B cell (primary cell): ENCODE measurements around the gene ACP5. TPM values are rescaled to one million over a fixed set of nuclear protein-coding genes. Genes with fewer than 3 reads are reported as not detected.

Experiments
- ATAC-seq: fragments of 200-7000 bp; cut with Tn5 transposase; one replicate; pipeline ENCODE4 v1.10.0; 2021; ENCODE audit warnings: low read depth, mild to moderate bottlenecking, moderate number of reproducible peaks, moderate library complexity
- CTCF ChIA-PET: fragments of 350-600 bp; sonication (Branson Sonifier 250); formaldehyde crosslinking; loops from one replicate; lab custom pipeline; 2021; ENCODE audit warnings: antibody characterized with exemption, inconsistent platforms; lab: Charles Lee
- POLR2A ChIA-PET: fragments of 350-600 bp; sonication (Branson Sonifier 250); formaldehyde crosslinking; loops from one replicate; lab custom pipeline; 2021; ENCODE audit warnings: antibody characterized with exemption; lab: Charles Lee
- DNase-seq: peaks from one replicate; pipeline ENCODE4 v3.0.0; 2013
- H2AFZ ChIP-seq: 2 replicates; pipeline ENCODE4 v1.6.1; 2012; ENCODE audit warnings: mild to moderate bottlenecking, low read depth, low read length; ENCODE audit not compliant: insufficient read depth, poor library complexity, severe bottlenecking
- H3K27ac ChIP-seq, 2 donors: 1 replicate in 1 of 2; 2 replicates in 1 of 2; pipeline ENCODE4 v1.5.1; 2012 to 2013; ENCODE audit warnings: low read length in 2 of 2, mild to moderate bottlenecking in 2 of 2, moderate library complexity in 1 of 2
- H3K27me3 ChIP-seq, 4 experiments: fragments of 200-600 bp in 1 of 4; sonication (generic) in 1 of 4; replicated peaks in 1 of 4; 1 replicate in 2 of 4; 2 replicates in 2 of 4; pipeline versions ENCODE4 v1.6.1 to v1.7.0; 2013 to 2016; ENCODE audit warnings: low read length in 3 of 4, mild to moderate bottlenecking in 2 of 4, mixed read lengths in 1 of 4, moderate library complexity in 1 of 4; ENCODE audit not compliant: insufficient read depth in 4 of 4, control insufficient read depth in 3 of 4; ENCODE audit errors: control extremely low read depth in 1 of 4
- H3K36me3 ChIP-seq, 2 experiments: replicated peaks in 1 of 2; 1 replicate in 1 of 2; 2 replicates in 1 of 2; pipeline versions ENCODE4 v1.6.1 to v1.7.1; 2013; ENCODE audit warnings: low read length in 1 of 2; ENCODE audit not compliant: insufficient read depth in 2 of 2, control insufficient read depth in 1 of 2; ENCODE audit errors: control extremely low read depth in 1 of 2, extremely low read depth in 1 of 2
- H3K4me1 ChIP-seq, 2 donors: fragments of 200-600 bp in 1 of 2; sonication (generic) in 1 of 2; 1 replicate in 1 of 2; 2 replicates in 1 of 2; pipeline versions ENCODE4 v1.5.1 to v1.6.1; 2013 to 2017; ENCODE audit warnings: low read length in 2 of 2; ENCODE audit not compliant: control insufficient read depth in 2 of 2, insufficient read depth in 2 of 2
- H3K4me2 ChIP-seq: replicated peaks from 2 replicates; pipeline ENCODE3; 2012; ENCODE audit warnings: mild to moderate bottlenecking, low read depth, low read length; ENCODE audit not compliant: poor library complexity, severe bottlenecking
- H3K4me3 ChIP-seq, 5 experiments: fragments of 200-600 bp in 1 of 5; sonication (generic) in 1 of 5; 1 replicate in 3 of 5; 2 replicates in 2 of 5; pipeline versions ENCODE4 v1.5.1 to v1.7.0; 2011 to 2016; ENCODE audit warnings: low read length in 4 of 5, mild to moderate bottlenecking in 4 of 5, low read depth in 2 of 5, control low read depth in 1 of 5, moderate library complexity in 1 of 5; ENCODE audit not compliant: insufficient read depth in 1 of 5; ENCODE audit errors: control extremely low read depth in 1 of 5, extremely low read depth in 1 of 5
- H3K79me2 ChIP-seq: fragments of 200-600 bp; sonication (generic); one replicate; pipeline ENCODE4 v1.6.0; 2016; ENCODE audit warnings: low read length; ENCODE audit not compliant: control insufficient read depth, insufficient read depth
- H3K9ac ChIP-seq: fragments of 200-600 bp; sonication (generic); 2 replicates; pipeline ENCODE4 v1.6.1; 2017; ENCODE audit warnings: mild to moderate bottlenecking, low read length, moderate library complexity
- H3K9me3 ChIP-seq, 3 donors: one replicate each; pipeline versions ENCODE4 v1.6.1 to v1.7.1; 2013; ENCODE audit warnings: low read length in 2 of 3; ENCODE audit not compliant: control insufficient read depth in 2 of 3, insufficient read depth in 1 of 3; ENCODE audit errors: control extremely low read depth in 1 of 3
- H4K20me1 ChIP-seq: 2 replicates; pipeline ENCODE4 v1.6.0; 2012; ENCODE audit warnings: mild to moderate bottlenecking, low read length; ENCODE audit not compliant: insufficient read depth, control insufficient read depth, poor library complexity, severe bottlenecking
- H3K27ac Mint-ChIP-seq: one replicate; pipeline ENCODE4 v1.8.0; 2021; ENCODE audit warnings: mixed read lengths
- H3K27me3 Mint-ChIP-seq: one replicate; pipeline ENCODE4 v1.8.0; 2021; ENCODE audit warnings: mixed read lengths
- H3K4me1 Mint-ChIP-seq: one replicate; pipeline ENCODE4 v1.8.0; 2021; ENCODE audit warnings: mixed read lengths
- H3K4me3 Mint-ChIP-seq: one replicate; pipeline ENCODE4 v1.8.0; 2021; ENCODE audit warnings: mixed read lengths
- H3K9me3 Mint-ChIP-seq: one replicate; pipeline ENCODE4 v1.8.0; 2022; ENCODE audit warnings: mixed read lengths; ENCODE audit not compliant: insufficient read depth
- EZH2 ChIP-seq: IDR thresholded peaks from 2 replicates; pipeline ENCODE4 v1.6.1; 2012; ENCODE audit warnings: borderline replicate concordance, low read depth, mild to moderate bottlenecking, moderate library complexity, low read length; ENCODE audit not compliant: insufficient read depth, poor library complexity, severe bottlenecking
- WGBS: methylation state at CpG from one replicate; pipeline ENCODE4 v1.1.5; 2013; ENCODE audit warnings: missing lambda C conversion rate; ENCODE audit not compliant: insufficient coverage; 5-methylcytosine and 5-hydroxymethylcytosine counted together
- intact Hi-C: fragments of 100-400 bp; cut with micrococcal nuclease; formaldehyde crosslinking; loops from one replicate; pipeline ENCODE4 v1.10.0; 2022
- polyA plus RNA-seq: library from polyadenylated mRNA; depleted of rRNA; stranded (reverse); fragments of >200 nt; gene quantifications from 2 replicates; pipeline ENCODE4 v1.2.3, GENCODE V29; 2012
- total RNA-seq, 2 donors: library from RNA; stranded (reverse); fragments of 120-200 nt in 1 of 2; gene quantifications; 1 replicate in 1 of 2; 2 replicates in 1 of 2; pipeline versions ENCODE4 v1.2.3 to v1.2.4, GENCODE V29; 2013 to 2022
- TF ChIP-seq, protein P1 (sequence below): fragments of 200-600 bp; IDR thresholded peaks from one replicate; pipeline ENCODE4 v1.8.0; 2022; ENCODE audit warnings: antibody characterized with exemption, mild to moderate bottlenecking

The ACP5 gene
- total and polyA plus RNA-seq, 2 donors (not counting 1 experiment from before 2014, with no cell fraction given) = 151 to 169 TPM

DNA sequence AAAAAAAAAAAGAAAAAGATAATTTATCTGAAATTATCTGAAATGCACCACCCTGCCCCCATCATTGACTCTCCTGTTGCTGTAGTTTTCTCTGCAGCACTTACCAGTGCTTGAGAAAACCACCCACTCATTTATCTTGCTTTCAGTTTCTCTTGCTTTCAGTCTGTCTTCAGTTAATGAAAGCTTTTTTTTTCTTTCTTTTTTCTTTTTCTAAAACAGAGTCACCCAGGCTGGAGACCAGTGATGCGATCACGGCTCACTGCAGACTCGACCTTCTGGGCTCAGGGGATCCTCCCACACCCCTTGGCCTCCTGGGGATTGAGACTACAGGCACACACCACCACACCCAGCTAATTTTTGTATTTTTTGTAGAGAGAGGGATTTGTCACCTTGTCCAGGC lies 4.3 kb upstream of the ACP5 start:
- POLR2A ChIA-PET = interaction anchor here (0.6 to 3.3 kb wide), 7 partner anchors 13 to 1290 kb away, joined by 3 to 63 read pairs (median 5); no protein-coding TSS in a partner anchor
- Histone ChIP-seq H2AFZ (no peak overlapping the region), H3K27me3 (no peaks in the 10 kb centered on the region), H3K36me3 (peaks cover 0 to 6% of the 10 kb centered on the region in 2 experiments), H3K27ac (peak overlapping the region; percentile 87 to 91), H3K4me1 (peaks cover 68 to 95% of the 10 kb centered on the region in 2 donors), H3K4me2 (peak overlapping the region; percentile 81), H3K9me3 (no peaks in the 10 kb centered on the region), H3K9ac (peak overlapping the region; percentile 19), H4K20me1 (no peaks in the 10 kb centered on the region), H3K79me2 (peaks cover 5% of the 10 kb centered on the region), H3K4me3 (peak overlapping the region in 4 of 5 experiments; percentile 8 to 58 (median 28))
- intact Hi-C loops = loop anchor here (1.0 to 5.0 kb wide), 4 partner anchors 13 to 1206 kb away; partner anchors contain the start of genes ODAD3 and PRKCSH
- Mint-ChIP-seq H3K27me3 (no peaks in the 10 kb centered on the region), H3K4me3 (peak overlapping the region; percentile 83), H3K4me1 (peaks cover 67% of the 10 kb centered on the region), H3K27ac (peak overlapping the region; percentile 89), H3K9me3 (no peaks in the 10 kb centered on the region)
- CTCF ChIA-PET = interaction anchor here (0.6 to 15.6 kb wide), 6 partner anchors 13 to 1283 kb away, joined by 3 to 289 read pairs (median 6); partner anchors contain the start of gene ELOF1
- TF ChIP-seq, protein P1, sequence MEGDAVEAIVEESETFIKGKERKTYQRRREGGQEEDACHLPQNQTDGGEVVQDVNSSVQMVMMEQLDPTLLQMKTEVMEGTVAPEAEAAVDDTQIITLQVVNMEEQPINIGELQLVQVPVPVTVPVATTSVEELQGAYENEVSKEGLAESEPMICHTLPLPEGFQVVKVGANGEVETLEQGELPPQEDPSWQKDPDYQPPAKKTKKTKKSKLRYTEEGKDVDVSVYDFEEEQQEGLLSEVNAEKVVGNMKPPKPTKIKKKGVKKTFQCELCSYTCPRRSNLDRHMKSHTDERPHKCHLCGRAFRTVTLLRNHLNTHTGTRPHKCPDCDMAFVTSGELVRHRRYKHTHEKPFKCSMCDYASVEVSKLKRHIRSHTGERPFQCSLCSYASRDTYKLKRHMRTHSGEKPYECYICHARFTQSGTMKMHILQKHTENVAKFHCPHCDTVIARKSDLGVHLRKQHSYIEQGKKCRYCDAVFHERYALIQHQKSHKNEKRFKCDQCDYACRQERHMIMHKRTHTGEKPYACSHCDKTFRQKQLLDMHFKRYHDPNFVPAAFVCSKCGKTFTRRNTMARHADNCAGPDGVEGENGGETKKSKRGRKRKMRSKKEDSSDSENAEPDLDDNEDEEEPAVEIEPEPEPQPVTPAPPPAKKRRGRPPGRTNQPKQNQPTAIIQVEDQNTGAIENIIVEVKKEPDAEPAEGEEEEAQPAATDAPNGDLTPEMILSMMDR = no peak
- no peak for TF ChIP-seq EZH2
- WGBS = no CpG with 5 or more reads among the region's 3 CpGs
- DNase-seq = peak; percentile 93
- ATAC-seq = peak; percentile 85

DNA sequence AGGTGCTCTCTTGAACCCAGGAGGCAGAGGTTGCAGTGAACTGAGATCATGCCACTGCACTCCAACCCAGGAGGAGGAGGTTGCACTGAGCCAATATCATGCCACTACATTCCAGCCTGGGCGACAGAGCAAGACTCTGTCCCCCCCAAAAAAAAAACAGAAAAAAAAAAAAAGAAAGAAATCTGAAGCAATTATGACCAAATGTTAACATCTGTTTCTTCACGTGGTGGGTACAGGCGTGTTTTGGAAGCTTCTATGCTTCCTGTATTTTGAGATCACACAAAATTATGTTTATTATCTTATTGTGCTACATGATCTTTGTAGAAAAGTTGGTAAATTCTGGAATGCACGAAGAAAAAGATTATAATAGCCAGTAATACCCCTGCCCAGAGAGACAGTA lies 2.7 kb upstream of the ACP5 start:
- ATAC-seq (no peak), DNase-seq (peak; percentile 44)
- Histone ChIP-seq H2AFZ (no peak overlapping the region), H3K27me3 (no peaks in the 10 kb centered on the region), H3K4me2 (peak overlapping the region; percentile 81), H4K20me1 (no peaks in the 10 kb centered on the region), H3K36me3 (peaks cover 0 to 17% of the 10 kb centered on the region in 2 experiments), H3K9ac (no peak overlapping the region), H3K27ac (peak overlapping the region; percentile 87 to 91), H3K4me1 (peaks cover 71 to 97% of the 10 kb centered on the region in 2 donors), H3K79me2 (peaks cover 5% of the 10 kb centered on the region), H3K9me3 (no peaks in the 10 kb centered on the region), H3K4me3 (no peak overlapping the region)
- Mint-ChIP-seq H3K27me3 (no peaks in the 10 kb centered on the region), H3K27ac (peak overlapping the region; percentile 72), H3K9me3 (no peaks in the 10 kb centered on the region), H3K4me3 (peak overlapping the region; percentile 82), H3K4me1 (peaks cover 68% of the 10 kb centered on the region)
- no CpG with 5 or more reads among the region's 4 CpGs for WGBS
- intact Hi-C loops = loop anchor here (5.0 kb wide), 3 partner anchors 143 to 1207 kb away; partner anchors contain the start of genes ODAD3 and PRKCSH
- ChIA-PET CTCF (interaction anchor here (0.5 to 15.6 kb wide), 6 partner anchors 8 to 158 kb away, joined by 3 to 289 read pairs (median 6); partner anchors contain the start of gene ELOF1), POLR2A (interaction anchor here (0.6 to 3.3 kb wide), 2 partner anchors 12 to 23 kb away, joined by 4 to 63 read pairs; no protein-coding TSS in a partner anchor)
- TF ChIP-seq, protein P1 = no peak
- TF ChIP-seq EZH2 = no peak
